K562 (cell line): ENCODE results near the gene PLEKHA8. TPM values are rescaled to one million over a fixed set of nuclear protein-coding genes. Genes with fewer than 3 reads are reported as not detected.

ENCODE experiments used
- ATAC-seq: fragments of 200-7000 bp; cut with Tn5 transposase; 3 replicates; pipeline ENCODE4 v1.9.1; 2020; ENCODE audit warnings: moderate library complexity
- BruUV-seq: library from RNA; stranded (reverse); fragments of 400-500 nt; replicated peaks from 2 replicates; lab custom pipeline; 2021; lab: Mats Ljungman, UMichigan
- CTCF ChIA-PET: fragments of 300-600 bp; formaldehyde crosslinking; extraction: SDS; loops from one replicate; lab custom pipeline; 2021; ENCODE audit warnings: low intra/inter-chr PET ratio; lab: Yijun Ruan, JAX
- POLR2A ChIA-PET: fragments of 300-600, 350-650 bp; sonication (Branson Sonifier 250); formaldehyde crosslinking; extraction: SDS; loops from one replicate; lab custom pipeline; 2021; ENCODE audit warnings: antibody characterized with exemption, inconsistent platforms; lab: Yijun Ruan, JAX
- DNase-seq, 4 experiments: peaks; one replicate each; pipeline versions ENCODE4 v3.0.0 to v3.0.0-alpha.2; 2011 to 2018; ENCODE audit warnings: low spot score in 3 of 4, mixed read lengths in 3 of 4; ENCODE audit errors: extremely low read depth in 1 of 4
- FAIRE-seq: peaks from 2 replicates; lab custom pipeline; 2011; peaks lifted over from hg19 to GRCh38; lab: Jason Lieb, UNC
- H2AFZ ChIP-seq: 2 replicates; pipeline ENCODE4 v1.6.0; 2011; ENCODE audit warnings: low read depth, low read length, control low read depth, inconsistent platforms
- H3K27ac ChIP-seq: fragments of 200-600 bp; 3 replicates; pipeline ENCODE4 v1.8.0; 2011; ENCODE audit warnings: low read depth, mild to moderate bottlenecking, control low read depth, inconsistent platforms, low read length, moderate library complexity, mixed read lengths; ENCODE audit errors: extremely low read depth
- H3K27me3 ChIP-seq, 2 experiments: fragments of 300-600 bp in 1 of 2; 2 replicates in 1 of 2; 3 replicates in 1 of 2; pipeline versions ENCODE4 v1.6.0 to v1.8.0; 2011; ENCODE audit warnings: inconsistent platforms in 2 of 2, low read length in 2 of 2, mild to moderate bottlenecking in 1 of 2, mixed read lengths in 1 of 2, moderate library complexity in 1 of 2; ENCODE audit not compliant: control insufficient read depth in 2 of 2, insufficient read depth in 2 of 2
- H3K36me3 ChIP-seq: fragments of 300-600 bp; 3 replicates; pipeline ENCODE4 v1.8.0; 2011; ENCODE audit warnings: mild to moderate bottlenecking, low read length, inconsistent platforms; ENCODE audit not compliant: control insufficient read depth, insufficient read depth
- H3K4me1 ChIP-seq, 2 experiments: fragments of 200-600 bp in 1 of 2; replicated peaks in 1 of 2; 2 replicates in 1 of 2; 3 replicates in 1 of 2; pipeline versions ENCODE4 v1.5.1 to v1.8.0; 2011; ENCODE audit warnings: inconsistent platforms in 2 of 2, low read length in 2 of 2, mild to moderate bottlenecking in 1 of 2, mixed read lengths in 1 of 2, moderate library complexity in 1 of 2; ENCODE audit not compliant: control insufficient read depth in 2 of 2, insufficient read depth in 2 of 2
- H3K4me2 ChIP-seq: 2 replicates; pipeline ENCODE4 v1.6.1; 2011; ENCODE audit warnings: low read length, control low read depth, inconsistent platforms, mixed read lengths; ENCODE audit not compliant: insufficient read depth
- H3K4me3 ChIP-seq: fragments of 200-600 bp; sonication (generic), shearing (Covaris generic); 2 replicates; pipeline ENCODE4 v1.5.1; 2016; ENCODE audit warnings: control low read depth, inconsistent platforms
- H3K79me2 ChIP-seq: fragments of 200-600 bp; 3 replicates; pipeline ENCODE4 v1.8.0; 2011; ENCODE audit warnings: low read length, inconsistent platforms; ENCODE audit not compliant: control insufficient read depth, insufficient read depth
- H3K9ac ChIP-seq, 2 experiments: 2 replicates each; pipeline versions ENCODE4 v1.6.0 to v1.6.1; 2011; ENCODE audit warnings: low read depth in 2 of 2, low read length in 2 of 2, control low read depth in 1 of 2, inconsistent platforms in 1 of 2, mild to moderate bottlenecking in 1 of 2, mixed read lengths in 1 of 2; ENCODE audit not compliant: insufficient read depth in 1 of 2
- H3K9me1 ChIP-seq: one replicate; pipeline ENCODE4 v1.6.0; 2011; ENCODE audit warnings: inconsistent platforms, mild to moderate bottlenecking, low read length, moderate library complexity; ENCODE audit not compliant: control insufficient read depth, insufficient read depth
- H3K9me3 ChIP-seq: replicated peaks from 2 replicates; pipeline ENCODE4 v1.5.1; 2011; ENCODE audit warnings: low read depth, low read length, inconsistent platforms; ENCODE audit not compliant: control insufficient read depth, insufficient read depth
- H4K20me1 ChIP-seq: replicated peaks from 2 replicates; pipeline ENCODE4 v1.6.1; 2011; ENCODE audit warnings: low read length, inconsistent platforms, mixed read lengths; ENCODE audit not compliant: control insufficient read depth, insufficient read depth
- E2F6 ChIP-seq, 2 experiments: IDR thresholded peaks; 2 replicates each; pipeline ENCODE4 v1.6.1; 2011; ENCODE audit warnings: borderline replicate concordance in 1 of 2, control low read depth in 1 of 2, low read depth in 1 of 2, low read length in 1 of 2, mild to moderate bottlenecking in 1 of 2, mixed read lengths in 1 of 2, moderate library complexity in 1 of 2; ENCODE audit not compliant: insufficient read depth in 1 of 2, insufficient read length in 1 of 2, poor library complexity in 1 of 2, severe bottlenecking in 1 of 2; ENCODE audit errors: extremely low read depth in 1 of 2
- E4F1 ChIP-seq: fragments of 250-450 bp; sonication (Bioruptor Pico); IDR thresholded peaks from 2 replicates; pipeline ENCODE4 v1.5.0; 2021; ENCODE audit warnings: mild to moderate bottlenecking, borderline replicate concordance
- EP400 ChIP-seq: fragments of 450-650 bp; IDR thresholded peaks from 2 replicates; pipeline ENCODE4 v1.6.1; 2017; ENCODE audit warnings: antibody characterized with exemption, mild to moderate bottlenecking, moderate library complexity
- MBD2 ChIP-seq: sonication (generic); IDR thresholded peaks from 2 replicates; pipeline ENCODE4 v1.6.1; 2016; ENCODE audit warnings: low read depth, borderline replicate concordance
- SIX5 ChIP-seq, 2 experiments: IDR thresholded peaks; 2 replicates each; pipeline ENCODE4 v1.6.1; 2011; ENCODE audit warnings: low read length in 2 of 2, borderline replicate concordance in 1 of 2, low read depth in 1 of 2, mild to moderate bottlenecking in 1 of 2, moderate library complexity in 1 of 2; ENCODE audit not compliant: insufficient read depth in 1 of 2
- TEAD2 ChIP-seq: fragments of 450-650 bp; IDR thresholded peaks from 2 replicates; pipeline ENCODE4 v1.6.1; 2016; ENCODE audit warnings: missing genetic modification characterization, control low read depth, missing compliant biosample characterization
- ZNF57 ChIP-seq: fragments of 450-650 bp; formaldehyde crosslinking; IDR thresholded peaks from 2 replicates; pipeline ENCODE4 v1.4.0; 2020; ENCODE audit warnings: mild to moderate bottlenecking, moderate library complexity
- WGBS: fragments of 100-300 bp; shearing (Covaris generic); methylation state at CpG from one replicate; pipeline ENCODE4 v1.1.6; 2016; ENCODE audit warnings: low coverage, mixed read lengths; ENCODE audit not compliant: insufficient coverage; ENCODE audit errors: missing lambda C conversion rate; 5-methylcytosine and 5-hydroxymethylcytosine counted together
- in situ Hi-C: fragments of 300-500 bp; cut with MboI; formaldehyde crosslinking; loops from 4 replicates; pipeline ENCODE4 v1.15.0; 2018; ENCODE audit warnings: inconsistent platforms, mixed read lengths
- intact Hi-C: fragments of 100-400 bp; cut with micrococcal nuclease; formaldehyde crosslinking; loops from 2 replicates; pipeline ENCODE4 v1.14.2; 2022
- polyA plus RNA-seq, 8 experiments: library from polyadenylated mRNA; depleted of rRNA in 4 of 8; stranded (reverse) in 5 of 8; unstranded in 3 of 8; fragments of >200 nt; fragmentation: Nextera tagmentation in 2 of 8; fragmentation: Illumina TruSeq in 1 of 8; extraction: Ambion mirVana in 2 of 8; extraction: Trizol in 1 of 8; gene quantifications; 2 replicates each; pipeline versions ENCODE4 v1.2.1 to v1.2.3, GENCODE V29; 2011 to 2014; ENCODE audit warnings: inconsistent platforms in 1 of 8, missing spikeins in 1 of 8
- total RNA-seq, 7 experiments: library from RNA; depleted of rRNA in 6 of 7; stranded (reverse); fragments of >200 nt in 6 of 7; fragmentation: Illumina TruSeq in 2 of 7; extraction: Trizol in 2 of 7; gene quantifications; 2 replicates each; pipeline versions ENCODE4 v1.2.1 to v1.2.3, GENCODE V29; 2011 to 2021; ENCODE audit warnings: low replicate concordance in 1 of 7

Gene PLEKHA8
- total and polyA plus RNA-seq, 9 of the 15 experiments (the other 6 are each of a cell fraction or from before 2014, with no cell fraction given): 3.2 to 16.3 (median 11.8) TPM

- intact Hi-C loops: loop anchor here (10.0 kb wide), 2 partner anchors 188 to 578 kb away; no protein-coding TSS in a partner anchor
- Histone ChIP-seq H3K9me3 (no peaks in the 10 kb centered on the region), H3K36me3 (no peaks in the 10 kb centered on the region), H3K9me1 (no peaks in the 10 kb centered on the region), H3K4me3 (no peak overlapping the region), H4K20me1 (no peaks in the 10 kb centered on the region; the same call in 1 of the 2 replicates), H3K4me1 (peaks cover 5 to 25% of the 10 kb centered on the region in 2 experiments), H3K27me3 (peaks cover 34 to 48% of the 10 kb centered on the region in 2 experiments), H3K9ac (no peak overlapping the region), H2AFZ (no peak overlapping the region), H3K4me2 (no peak overlapping the region), H3K79me2 (no peaks in the 10 kb centered on the region), H3K27ac (no peak overlapping the region)
- POLR2A ChIA-PET: interaction anchor here (0.7 kb wide), 1 partner anchor 23 kb away, joined by 3 read pairs; no protein-coding TSS in a partner anchor
- DNase-seq (no peak), FAIRE-seq (no peak), ATAC-seq (no peak)
- in situ Hi-C loops: loop anchor here (10.0 kb wide), 2 partner anchors 398 to 568 kb away; no protein-coding TSS in a partner anchor
- BruUV-seq: no TSS peak
- 4% methylated on average over 5 of the region's 5 CpGs for WGBS
- CTCF ChIA-PET: no interaction called here
- TF ChIP-seq EP400: no peak
- TF ChIP-seq E4F1 (CRISPR knock-in tag): no peak
- TF ChIP-seq ZNF57 (CRISPR knock-in tag): no peak
- TF ChIP-seq SIX5 (IDR thresholded peaks at IDR 0.05; ENCODE audit: borderline replicate concordance in 1 of 2, insufficient read depth in 1 of 2, low read depth in 1 of 2, low read length in 2 of 2): no peak
- no peak for TF ChIP-seq TEAD2 (tag)
- TF ChIP-seq E2F6 (IDR thresholded peaks at IDR 0.05; ENCODE audit: borderline replicate concordance in 1 of 2, extremely low read depth in 1 of 2, insufficient read depth in 1 of 2, insufficient read length in 1 of 2, low read depth in 1 of 2, low read length in 1 of 2, poor library complexity in 1 of 2, severe bottlenecking in 1 of 2): no peak
- TF ChIP-seq MBD2: no peak
Measured at GRCh38 chr7:30166841-30167235, 138.6 kb downstream of the PLEKHA8 start.
